GM18868 (cell line): ENCODE data around the gene BRD3OS.

ENCODE experiments used
- ATAC-seq: cut with Tn5 transposase; IDR thresholded peaks from one replicate; pipeline ENCODE4 v1.9.1; 2021; ENCODE audit warnings: mild to moderate bottlenecking, moderate library complexity; ENCODE audit not compliant: unreplicated experiment

Gene BRD3OS

DNA sequence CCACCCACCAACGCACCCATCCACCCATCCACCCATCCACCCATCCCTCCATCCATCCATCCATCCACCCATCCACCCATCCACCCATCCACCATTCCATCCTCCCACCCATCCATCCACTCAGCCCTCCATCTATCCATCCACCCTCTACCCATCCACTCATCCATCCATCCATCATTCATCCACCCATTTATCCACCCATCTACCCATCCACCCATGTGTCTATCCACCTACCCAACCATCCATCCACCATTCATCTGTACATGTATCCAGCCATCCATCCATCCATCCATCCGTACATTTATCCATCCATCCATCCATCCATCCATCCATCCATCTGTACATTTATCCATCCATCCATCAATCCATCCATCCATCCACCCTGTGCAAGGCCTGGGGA, 22.0 kb upstream of the BRD3OS start:
- ATAC-seq, result no peak

DNA sequence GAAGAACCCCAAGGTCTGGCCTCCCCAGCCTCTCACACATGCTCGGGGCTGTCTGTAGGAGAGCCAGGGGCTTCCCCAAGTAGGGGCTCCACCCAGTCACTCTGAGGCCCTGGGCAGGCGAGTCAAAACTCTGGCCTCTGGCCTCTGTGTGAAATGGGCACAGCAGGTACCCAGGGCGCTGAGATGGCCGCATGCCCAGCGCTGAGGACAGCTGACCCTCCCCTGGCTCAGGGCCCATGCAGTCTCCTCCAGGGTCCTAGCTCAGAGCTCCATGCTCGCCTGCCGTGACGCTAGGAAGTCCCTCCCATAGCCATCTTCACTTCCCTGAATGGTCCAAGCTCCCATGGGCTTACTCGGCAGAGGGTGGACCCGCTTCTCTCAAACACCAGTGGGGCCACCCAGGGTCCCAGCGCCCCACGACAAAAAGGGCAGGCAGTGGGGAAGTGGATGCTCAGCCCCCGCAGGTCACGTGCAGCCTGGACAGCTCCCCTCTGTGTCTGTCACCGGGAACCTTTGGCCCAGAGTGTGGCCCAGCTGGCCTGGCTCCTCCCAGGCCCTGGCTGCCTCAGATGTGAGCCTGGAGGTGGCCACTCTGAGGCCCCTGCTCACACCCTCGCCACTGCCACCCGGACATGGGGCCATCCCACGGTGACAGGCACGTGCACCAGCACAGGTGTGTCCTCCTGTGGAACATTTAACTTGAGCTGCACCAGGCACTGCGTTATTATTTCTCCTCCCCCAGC, 21.0 kb upstream of the BRD3OS start:
- ATAC-seq, result no peak

DNA sequence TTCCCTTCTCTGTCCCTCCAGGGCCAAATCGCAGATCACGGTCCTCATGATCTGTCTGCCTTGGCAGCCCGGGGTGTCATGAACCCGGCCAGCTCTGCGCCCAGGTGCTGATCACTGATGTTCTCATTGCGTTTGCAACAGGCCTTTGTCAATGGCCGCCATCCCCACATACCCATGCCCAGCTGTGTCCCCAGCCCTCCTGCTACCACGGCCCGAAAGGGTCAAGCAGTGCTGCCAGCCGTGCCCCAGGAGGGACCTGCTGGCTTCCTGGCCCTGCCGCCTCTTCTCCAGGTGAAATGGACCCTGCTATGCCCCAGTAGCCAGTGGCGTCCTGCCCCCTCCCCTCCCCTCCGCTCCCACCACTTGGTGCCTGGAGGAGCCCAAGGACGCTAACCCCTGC, 20.4 kb upstream of the BRD3OS start:
- no peak for ATAC-seq

DNA sequence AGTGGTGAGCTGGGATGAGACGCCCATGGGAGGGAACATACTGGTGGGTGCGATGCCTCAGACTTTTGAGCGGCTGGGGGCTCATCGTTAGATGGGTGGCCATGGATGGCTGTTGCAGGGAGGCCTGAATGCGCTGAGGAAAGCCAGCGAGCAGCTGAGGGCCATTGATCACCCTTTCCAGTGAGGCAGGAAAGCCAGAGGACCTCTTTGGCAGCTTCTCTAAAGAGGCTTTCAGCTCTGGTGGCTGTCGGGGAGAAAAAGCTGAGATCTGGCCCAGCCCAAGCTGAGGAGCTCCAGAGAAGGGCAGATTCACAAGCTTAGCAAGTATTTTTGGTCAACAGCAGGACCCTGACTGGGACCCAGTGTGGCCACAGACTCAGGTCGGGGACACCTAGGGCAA, 19.9 kb upstream of the BRD3OS start:
- no peak for ATAC-seq

DNA sequence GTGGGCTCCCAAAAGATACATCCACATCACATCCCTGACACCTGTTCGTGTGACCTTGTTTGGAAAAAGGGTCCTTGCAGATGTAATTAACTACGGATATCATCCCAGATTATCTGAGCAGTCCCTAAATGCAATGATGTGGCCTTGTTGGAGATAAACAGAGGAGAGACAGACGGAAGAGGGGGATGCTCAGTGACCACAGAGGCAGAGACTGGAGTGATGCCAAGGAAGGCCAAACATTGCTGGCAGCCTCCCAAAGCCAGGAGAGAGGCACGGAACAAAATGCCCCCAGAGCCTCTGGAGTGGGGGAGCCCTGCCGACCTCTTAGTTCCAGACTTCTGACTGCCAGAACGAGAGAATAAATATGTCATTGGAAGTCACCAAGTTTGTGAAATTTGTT, 18.1 kb upstream of the BRD3OS start:
- ATAC-seq, result no peak

DNA sequence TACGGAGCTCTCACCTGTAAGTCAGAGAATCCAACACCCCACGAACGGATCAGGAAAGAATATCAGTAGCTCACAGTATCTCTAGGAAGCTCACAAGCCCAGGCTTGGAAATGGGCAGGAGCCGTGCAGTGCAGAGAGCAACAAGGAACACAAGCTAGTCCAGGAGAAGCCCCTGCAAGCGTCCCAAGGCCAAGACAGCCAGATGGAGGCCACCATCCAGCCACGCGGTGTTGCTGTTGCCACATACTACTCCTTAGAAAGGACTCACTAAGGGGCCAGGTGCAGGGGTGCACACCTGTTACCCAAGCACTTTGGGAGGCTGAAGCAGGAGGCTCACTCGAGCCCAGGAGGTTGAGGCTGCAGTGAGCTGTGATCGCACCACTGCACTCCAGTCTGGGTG, 17.7 kb upstream of the BRD3OS start:
- ATAC-seq, result no peak

DNA sequence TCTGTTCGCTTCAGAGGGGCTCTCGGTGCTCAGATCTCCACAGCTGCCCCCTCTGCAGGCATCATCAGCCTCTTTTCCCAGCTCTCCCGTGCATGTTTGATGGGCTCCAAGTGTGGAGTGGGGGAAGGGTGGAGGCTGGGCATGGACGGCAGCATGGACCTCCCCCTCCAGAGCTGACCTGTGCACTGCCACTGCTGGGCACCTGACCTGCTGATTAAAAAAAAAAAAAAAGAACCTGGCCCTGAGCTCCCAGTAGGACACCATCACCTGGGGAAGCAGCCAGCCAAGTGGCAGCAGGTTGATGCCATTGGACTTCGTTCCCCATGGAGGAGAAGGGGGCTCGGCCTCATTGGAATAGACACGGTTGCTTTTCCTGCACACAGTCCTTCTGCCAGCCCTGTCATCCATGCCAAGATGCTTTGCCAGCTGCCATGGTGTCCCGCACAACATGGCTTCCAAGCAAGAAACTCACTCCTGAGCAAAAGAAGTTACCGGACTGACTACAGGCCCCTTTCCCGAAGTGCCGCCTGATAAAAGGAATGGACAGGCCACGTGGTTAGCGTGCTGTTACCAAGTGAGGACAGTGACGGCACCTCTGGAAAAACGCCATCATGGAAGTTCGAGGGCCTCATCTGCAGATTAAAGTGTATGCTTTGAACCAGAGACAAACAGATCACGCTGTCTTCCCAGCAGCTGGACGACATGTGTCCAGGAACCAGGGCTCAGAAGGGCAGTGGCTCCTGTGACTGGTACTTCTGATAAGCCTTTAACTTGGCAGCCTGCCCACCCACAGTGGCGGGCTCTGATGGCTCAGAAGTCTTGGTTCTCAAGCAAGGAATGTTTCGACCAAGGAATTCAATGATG, 14.7 kb upstream of the BRD3OS start:
- ATAC-seq, result no peak

DNA sequence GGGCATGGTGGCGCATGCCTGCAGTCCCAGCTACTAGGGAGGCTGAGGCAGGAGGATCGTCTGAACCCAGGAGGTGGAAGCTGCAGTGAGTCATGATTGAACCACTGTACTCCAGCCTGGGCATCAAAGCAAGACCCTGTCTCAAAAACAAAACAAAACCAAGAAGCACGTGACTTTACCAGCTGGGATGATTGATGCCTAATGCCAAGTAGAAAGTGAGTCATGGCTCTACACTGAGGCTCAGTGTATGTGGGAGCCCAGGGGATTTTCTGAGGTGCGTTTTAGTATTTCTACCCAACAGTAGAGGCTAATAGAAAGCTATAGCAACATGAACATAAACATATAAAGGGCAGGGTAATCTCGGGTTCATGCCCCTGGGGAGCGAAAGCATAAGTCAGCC, 13.9 kb upstream of the BRD3OS start:
- no peak for ATAC-seq

DNA sequence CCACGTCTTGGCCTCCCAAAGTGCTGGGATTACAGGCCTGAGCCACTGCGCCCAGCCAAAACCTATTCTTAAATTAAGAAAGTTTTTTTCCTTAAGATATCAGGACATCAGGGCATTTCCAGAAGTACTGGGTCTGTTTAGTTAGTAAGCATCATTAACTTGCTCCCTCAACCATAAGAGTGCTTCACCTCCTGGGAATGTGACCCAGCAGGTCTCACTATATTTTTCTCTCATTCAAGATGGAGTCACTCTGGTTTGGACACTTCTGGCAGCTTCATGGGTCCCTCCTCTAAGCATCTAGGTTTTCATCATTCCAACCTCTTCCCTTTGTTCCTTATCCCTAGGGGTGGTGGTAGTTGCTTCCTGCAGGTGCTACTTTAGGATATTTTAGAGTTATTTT, 10.3 kb upstream of the BRD3OS start:
- no peak for ATAC-seq

DNA sequence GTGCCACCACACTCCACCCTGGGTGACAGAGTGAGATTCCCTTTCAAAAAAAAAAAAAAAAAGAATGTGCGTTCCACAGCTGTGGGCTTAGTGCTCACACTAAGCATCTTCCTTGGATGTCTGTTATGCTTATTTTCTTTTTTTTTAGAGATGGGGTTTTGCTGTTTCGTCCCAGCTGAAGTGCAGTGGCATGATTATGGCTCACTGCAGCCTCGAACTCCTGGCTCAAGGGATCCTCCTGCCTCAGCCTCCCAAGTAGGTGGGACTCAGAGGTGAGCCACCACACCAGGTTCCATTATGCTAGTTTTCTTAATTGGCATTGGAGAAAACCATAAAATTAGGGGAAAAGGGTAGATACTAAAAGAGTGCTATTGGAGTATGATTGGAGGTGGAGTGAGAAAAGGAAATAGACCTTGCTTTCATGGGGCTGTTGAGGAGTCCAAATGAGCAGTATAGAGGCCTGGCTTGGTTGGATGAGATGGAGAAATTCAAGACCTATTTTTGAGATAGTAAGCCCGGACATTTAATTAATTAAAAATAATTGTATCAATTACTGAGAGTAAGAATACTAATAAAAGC, 978 bp upstream of the BRD3OS start:
- no peak for ATAC-seq

DNA sequence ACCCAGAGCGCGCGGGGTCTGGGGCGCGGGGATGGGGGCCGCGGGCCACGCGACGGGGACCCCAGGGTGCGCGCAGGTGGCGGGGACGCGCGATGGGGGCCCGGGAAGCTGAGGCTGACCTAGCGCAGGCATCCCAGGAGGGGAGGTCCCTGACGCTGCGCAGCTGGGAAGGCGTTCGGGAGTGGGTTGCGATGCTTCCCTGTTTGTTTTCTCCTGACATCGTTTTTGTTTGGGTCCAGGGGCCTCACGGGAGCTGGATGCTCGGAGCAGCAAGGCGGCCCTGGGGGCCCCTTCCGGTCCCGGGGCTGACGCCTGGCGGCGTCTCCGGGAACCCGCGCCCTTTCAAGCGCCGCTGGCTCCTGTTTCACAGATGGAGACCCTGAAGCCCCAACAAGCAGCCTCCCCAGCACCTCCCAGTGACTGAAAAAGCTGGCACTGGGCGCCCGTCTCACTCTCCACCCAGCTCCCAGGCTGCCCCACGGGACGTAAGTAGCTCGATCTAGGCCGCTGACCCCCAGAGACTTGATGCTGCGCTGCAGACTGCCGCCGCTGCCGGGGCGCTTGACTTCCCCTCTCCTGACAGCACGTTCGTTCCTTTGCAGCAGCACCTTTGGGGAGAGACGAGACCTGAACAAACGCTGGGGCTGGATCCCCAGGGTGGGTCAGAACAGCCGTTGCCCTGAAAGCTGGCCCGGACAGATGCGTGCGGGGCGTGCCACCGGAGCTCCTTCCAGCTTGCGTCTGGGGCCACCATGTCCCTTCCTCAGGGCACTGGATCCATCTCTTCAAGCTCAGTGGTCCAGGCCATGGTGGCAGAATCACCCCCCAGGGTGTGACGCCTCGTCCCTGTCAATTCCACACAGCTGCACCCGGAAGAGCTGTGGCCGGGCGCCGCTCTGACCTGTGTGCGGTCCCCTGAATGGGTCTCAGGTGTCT, 593 bp downstream of the BRD3OS start:
- ATAC-seq, result peak; percentile 38

DNA sequence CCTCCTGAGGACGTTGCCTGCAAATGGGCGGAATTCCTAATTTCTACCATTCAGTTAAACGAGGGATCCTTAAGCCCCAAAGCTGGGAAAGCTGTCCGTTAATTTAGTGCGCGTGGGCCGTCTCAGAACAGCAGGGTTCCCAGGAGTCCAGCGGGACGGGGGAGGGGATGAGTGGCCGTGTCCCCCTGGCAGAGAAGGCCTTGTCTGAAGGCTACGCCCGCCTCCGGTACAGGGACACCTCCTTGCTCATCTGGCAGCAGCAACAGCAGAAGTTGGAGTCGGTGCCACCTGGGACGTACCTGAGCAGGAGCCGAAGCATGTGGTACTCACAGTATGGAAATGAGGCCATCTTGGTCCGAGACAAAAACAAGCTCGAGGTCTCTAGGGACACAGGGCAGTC, 1.3 kb downstream of the BRD3OS start:
- no peak for ATAC-seq

DNA sequence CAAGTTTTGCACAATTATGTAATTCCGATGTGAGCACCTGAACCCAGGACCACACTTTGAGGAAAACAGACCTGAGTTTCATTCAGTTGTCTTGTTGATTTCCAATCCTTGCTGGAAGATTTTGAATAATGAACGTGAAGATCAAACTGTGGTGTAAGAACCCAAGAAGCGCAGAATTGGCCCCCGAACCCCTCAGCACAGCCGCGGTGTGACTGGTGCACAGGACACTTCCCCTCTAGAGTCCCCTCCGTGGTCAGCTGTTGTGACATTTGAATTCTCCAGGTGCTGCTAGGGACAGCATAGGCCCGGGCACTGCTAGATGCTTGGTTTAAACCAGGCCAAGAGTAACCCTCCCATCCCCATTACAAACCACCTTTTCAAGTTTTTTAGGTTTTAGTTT, 1.7 kb downstream of the BRD3OS start:
- no peak for ATAC-seq

DNA sequence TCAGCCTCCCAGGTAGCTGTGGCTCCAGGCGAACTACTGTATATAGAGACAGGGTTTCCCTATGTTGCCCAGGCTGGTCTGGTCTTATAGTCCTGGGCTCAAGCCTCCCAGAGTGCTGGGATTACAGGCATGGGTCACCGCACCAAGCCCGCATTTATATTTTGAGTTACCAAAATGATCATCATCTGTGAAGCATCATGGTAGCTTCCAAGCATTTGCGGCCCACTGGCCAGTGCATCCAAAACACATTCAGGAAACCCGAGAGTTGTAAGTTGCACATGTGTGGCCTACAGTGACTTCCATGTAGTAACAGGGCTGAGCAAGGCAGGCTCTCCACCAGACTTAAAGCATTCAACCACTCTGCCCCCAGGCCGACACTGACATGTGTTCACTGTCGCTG, 2.3 kb downstream of the BRD3OS start:
- ATAC-seq, result no peak

DNA sequence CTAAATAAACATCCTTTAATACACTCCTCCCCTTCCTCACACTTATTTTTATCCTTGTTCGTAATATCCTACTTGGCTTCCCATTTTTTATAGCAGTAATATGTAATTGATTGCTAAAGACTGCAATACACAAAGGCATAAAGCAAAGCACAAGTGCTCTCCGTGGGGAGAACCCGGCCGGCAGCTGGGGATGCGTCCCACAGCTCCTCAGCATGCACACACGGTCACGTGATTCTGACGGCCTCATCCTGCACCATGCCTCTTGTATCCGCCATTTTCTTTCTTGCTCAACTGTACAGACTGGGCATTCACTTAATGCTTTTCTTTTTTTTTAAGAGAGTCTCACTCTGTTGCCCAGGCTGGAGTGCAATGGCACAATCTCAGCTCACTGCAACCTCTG, 2.8 kb downstream of the BRD3OS start:
- no peak for ATAC-seq

DNA sequence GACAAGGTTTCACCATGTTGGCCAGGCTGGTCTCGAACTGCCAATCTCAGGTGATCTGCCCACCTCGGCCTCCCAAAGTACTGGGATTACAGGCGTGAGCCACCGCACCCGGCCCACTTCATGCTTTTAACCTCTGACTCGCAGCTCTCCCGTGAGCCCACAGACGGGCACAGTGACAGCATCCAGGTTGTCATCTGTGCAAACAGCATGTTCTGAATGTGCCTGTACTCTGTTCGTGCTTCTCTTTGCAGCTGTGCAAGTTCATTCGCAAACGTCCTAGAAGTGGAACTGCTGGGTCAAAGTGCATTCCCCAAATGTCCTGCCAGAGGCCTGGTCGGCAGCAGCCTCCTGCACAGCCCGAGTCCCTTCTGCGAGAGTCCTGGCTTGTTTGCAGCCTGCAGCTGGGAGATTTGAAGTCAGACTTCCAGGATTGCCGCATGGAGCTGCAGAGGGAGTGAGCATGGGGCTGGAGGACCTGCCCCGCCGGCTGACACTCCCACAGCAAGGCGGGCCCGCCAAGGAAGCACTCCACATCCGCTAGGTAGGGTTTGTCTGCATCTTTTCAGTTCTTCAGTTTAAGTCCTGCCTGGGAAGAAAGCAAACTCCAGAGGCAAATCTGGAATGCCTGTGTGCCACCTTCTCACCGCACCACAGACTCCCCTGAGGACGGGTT, 3.4 kb downstream of the BRD3OS start:
- ATAC-seq, result no peak

DNA sequence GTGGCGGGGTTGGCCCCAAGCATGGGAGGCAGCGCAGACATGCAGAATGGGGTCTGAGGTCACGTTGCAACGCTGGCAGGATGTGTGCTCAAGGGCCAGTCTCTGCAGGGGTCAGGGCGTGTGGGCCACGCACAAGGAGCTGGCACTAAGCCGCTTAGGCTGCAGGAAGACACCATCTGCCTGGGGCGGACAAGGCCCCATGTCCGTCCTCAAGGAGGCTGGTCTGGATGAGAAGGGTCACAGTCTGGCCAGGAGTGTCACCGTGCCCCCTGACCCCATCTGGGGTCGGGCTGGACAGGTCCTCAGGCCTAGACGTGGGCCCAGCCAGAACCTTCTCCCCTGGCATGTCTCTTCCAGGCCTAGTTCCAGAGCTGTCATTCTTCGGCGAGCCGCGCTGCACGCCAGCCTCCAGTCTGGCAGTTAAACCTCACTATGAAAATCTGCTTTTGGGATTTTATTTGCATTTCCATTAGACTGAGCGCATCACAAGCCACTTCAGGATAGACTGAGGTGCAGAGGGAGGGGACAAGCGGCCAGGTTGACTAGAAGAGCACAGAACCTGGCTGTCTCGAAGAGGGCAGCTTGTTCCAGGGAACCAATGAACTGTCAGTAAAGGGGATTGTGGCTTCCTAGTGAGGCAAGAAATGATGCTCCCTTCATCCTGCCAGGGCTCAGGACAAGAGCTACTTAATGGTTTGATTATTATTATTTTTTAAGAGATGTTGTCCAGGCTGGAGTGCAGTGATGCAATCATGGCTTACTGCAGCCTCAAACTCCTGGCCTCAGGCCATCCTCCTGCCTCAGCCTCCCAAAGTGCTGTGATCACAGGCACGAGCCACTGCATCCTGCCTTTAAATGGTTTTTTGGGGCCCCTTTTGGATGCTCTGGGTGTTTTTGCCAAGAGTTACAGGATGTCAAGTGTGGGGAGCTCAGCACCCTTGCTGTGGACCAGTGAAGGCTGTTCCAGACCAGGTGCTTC, 4.3 kb downstream of the BRD3OS start:
- ATAC-seq, result no peak

DNA sequence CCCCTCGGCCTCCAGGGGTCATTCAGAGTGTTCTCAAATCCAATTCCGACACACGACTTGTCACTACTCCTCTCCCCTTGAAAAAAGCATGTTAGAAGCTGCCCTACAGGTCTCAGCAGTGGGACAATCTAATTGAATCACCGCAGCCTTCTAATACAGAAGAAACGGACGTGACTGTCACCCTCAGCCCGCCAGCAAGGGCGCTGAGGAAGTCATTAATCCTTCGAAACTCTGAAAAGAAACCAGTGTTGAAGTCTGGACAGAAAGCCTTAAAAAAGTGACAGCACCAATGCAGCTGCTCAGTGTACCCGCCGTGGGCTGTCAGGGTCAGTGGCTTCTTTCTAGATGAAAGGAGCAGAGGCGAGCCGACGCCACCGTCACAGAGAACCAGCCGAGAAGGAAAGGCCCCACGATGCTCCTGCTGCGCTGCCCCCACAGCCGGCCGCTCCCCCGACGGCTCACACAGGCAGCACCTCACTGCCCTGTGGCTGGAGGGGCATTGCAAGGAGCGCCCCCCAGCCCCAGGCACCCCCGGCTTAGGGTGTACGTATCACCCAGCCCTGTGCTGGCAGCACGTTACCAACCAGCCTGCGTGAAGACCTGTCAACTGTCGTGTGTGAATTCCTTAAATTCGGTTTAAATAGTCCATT, 5.7 kb downstream of the BRD3OS start:
- ATAC-seq, result no peak

DNA sequence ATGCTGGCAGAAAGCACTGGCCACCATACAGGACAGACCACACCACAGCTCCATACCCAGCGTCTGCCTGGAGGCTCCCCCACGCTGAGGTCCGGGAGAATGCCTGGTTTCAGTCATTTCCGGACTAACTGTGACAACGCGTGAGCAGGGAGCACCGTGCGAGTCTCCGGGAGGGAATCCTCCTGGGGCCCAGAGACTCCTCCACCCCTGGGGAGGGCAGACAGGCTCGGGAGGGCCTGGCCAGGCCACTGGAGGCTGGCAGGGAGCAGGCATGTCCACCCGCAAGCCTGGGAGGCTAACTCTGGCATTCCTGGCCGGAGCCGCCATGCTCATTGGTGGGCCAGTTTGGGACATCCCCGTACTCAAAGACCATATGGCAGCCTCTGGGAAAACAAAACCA, 6.5 kb downstream of the BRD3OS start:
- ATAC-seq, result no peak
